Astrocyte (in vitro differentiated cells and primary cell): ENCODE measurements around the gene NACC1. TPM values are rescaled to one million over a fixed set of nuclear protein-coding genes. Genes with fewer than 3 reads are reported as not detected.

Experiments
- DNase-seq: peaks from one replicate; pipeline ENCODE4 v3.0.0-alpha.2; 2010; ENCODE audit warnings: low read depth
- FAIRE-seq: peaks from 2 replicates; lab custom pipeline; 2011; peaks lifted over from hg19 to GRCh38; lab: Jason Lieb, UNC
- H2AFZ ChIP-seq: 2 replicates; pipeline ENCODE4 v1.6.0; 2012; ENCODE audit warnings: low read depth, low read length, inconsistent platforms
- H3K27ac ChIP-seq: 2 replicates; pipeline ENCODE4 v1.5.1; 2011; ENCODE audit warnings: low read depth, low read length, inconsistent platforms
- H3K27me3 ChIP-seq: 2 replicates; pipeline ENCODE4 v1.6.0; 2011; ENCODE audit warnings: low read length, inconsistent platforms; ENCODE audit not compliant: insufficient read depth
- H3K36me3 ChIP-seq: 2 replicates; pipeline ENCODE4 v1.5.1; 2011; ENCODE audit warnings: low read length, inconsistent platforms; ENCODE audit not compliant: insufficient read depth
- H3K4me1 ChIP-seq: 2 replicates; pipeline ENCODE4 v1.5.1; 2011; ENCODE audit warnings: low read length, inconsistent platforms; ENCODE audit not compliant: insufficient read depth
- H3K4me2 ChIP-seq: 2 replicates; pipeline ENCODE4 v1.6.0; 2012; ENCODE audit warnings: low read length, inconsistent platforms
- H3K4me3 ChIP-seq: 2 replicates; pipeline ENCODE4 v1.5.1; 2011; ENCODE audit warnings: low read depth, mild to moderate bottlenecking, low read length, inconsistent platforms; ENCODE audit not compliant: insufficient read depth
- H3K79me2 ChIP-seq: 2 replicates; pipeline ENCODE4 v1.6.0; 2012; ENCODE audit warnings: mild to moderate bottlenecking, low read length, inconsistent platforms; ENCODE audit not compliant: insufficient read depth
- H3K9ac ChIP-seq: 2 replicates; pipeline ENCODE4 v1.6.0; 2012; ENCODE audit warnings: mild to moderate bottlenecking, low read length, inconsistent platforms
- H3K9me3 ChIP-seq: 2 replicates; pipeline ENCODE4 v1.5.1; 2012; ENCODE audit warnings: low read depth, mild to moderate bottlenecking, low read length, inconsistent platforms; ENCODE audit not compliant: insufficient read depth
- H4K20me1 ChIP-seq: 2 replicates; pipeline ENCODE4 v1.6.0; 2012; ENCODE audit warnings: low read length, inconsistent platforms; ENCODE audit not compliant: insufficient read depth
- H3K27ac Mint-ChIP-seq: one replicate; pipeline ENCODE4 v1.8.0; 2021; ENCODE audit warnings: mild to moderate bottlenecking, mixed read lengths; ENCODE audit not compliant: unreplicated experiment
- H3K27me3 Mint-ChIP-seq: one replicate; pipeline ENCODE4 v1.8.0; 2021; ENCODE audit warnings: low read depth, mixed read lengths; ENCODE audit not compliant: unreplicated experiment
- H3K36me3 Mint-ChIP-seq: one replicate; pipeline ENCODE4 v1.8.0; 2021; ENCODE audit warnings: low read depth, mixed read lengths; ENCODE audit not compliant: unreplicated experiment
- H3K4me1 Mint-ChIP-seq: one replicate; pipeline ENCODE4 v1.8.0; 2021; ENCODE audit warnings: low read depth, mixed read lengths; ENCODE audit not compliant: unreplicated experiment
- H3K4me3 Mint-ChIP-seq: one replicate; pipeline ENCODE4 v1.8.0; 2021; ENCODE audit warnings: mild to moderate bottlenecking, moderate library complexity, mixed read lengths; ENCODE audit not compliant: unreplicated experiment
- H3K9me3 Mint-ChIP-seq: one replicate; pipeline ENCODE4 v1.8.0; 2021; ENCODE audit warnings: mild to moderate bottlenecking, mixed read lengths; ENCODE audit not compliant: unreplicated experiment
- EZH2 ChIP-seq: IDR thresholded peaks from 2 replicates; pipeline ENCODE4 v1.6.1; 2012; ENCODE audit warnings: mild to moderate bottlenecking, low read length, inconsistent platforms; ENCODE audit not compliant: insufficient read depth
- total RNA-seq: library from RNA; stranded (reverse); gene quantifications from 2 replicates; pipeline ENCODE4 v1.2.1, GENCODE V29; 2021
- TF ChIP-seq, protein P1 (sequence below): IDR thresholded peaks from 2 replicates; pipeline ENCODE4 v1.5.1; 2011; ENCODE audit warnings: low read depth, mild to moderate bottlenecking, inconsistent platforms, low read length, moderate library complexity; ENCODE audit not compliant: insufficient read depth

NACC1 gene
- total RNA-seq, 1 donor from 2014 or later, result 104 TPM

DNA sequence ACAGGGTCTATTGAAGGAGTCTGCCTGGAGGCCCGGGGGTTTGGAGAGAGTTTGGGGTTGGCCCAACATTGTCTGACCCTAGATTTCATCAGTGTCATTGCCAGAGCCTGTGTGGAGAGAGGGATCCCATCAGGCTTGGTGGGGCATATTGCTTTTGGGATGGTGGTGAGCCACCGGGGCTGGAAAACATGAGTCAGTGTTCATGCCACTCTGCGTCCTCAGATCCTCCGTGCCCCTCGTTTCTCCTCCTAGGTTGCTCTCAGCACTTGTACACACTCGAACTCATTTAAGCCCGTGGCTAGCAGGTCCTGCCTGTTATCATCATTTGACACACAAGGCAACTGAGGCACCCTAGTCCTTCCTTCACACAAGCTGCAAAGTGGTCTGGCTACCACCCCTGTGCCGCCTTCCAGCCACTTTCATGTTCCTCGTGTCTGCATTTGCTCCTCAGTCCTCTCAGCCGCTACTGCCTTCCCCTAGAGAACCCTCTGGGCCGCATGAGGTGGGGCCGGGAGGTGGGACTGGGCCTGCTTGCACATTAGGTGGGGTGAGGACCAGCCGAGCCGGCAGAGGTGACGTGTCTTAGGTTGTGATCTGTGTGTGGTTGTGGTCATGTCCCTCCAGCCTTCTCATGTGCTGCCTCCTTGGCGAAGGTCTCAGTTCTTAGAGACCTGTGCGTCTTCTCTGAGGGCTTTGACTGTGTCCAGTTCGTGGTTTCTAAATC, 3.6 kb downstream of the NACC1 start:
- FAIRE-seq (no peak), DNase-seq (no peak)
- H4K20me1 ChIP-seq, result peaks cover 77% of the 10 kb centered on the region
- no peaks in the 10 kb centered on the region for H3K9me3 Mint-ChIP-seq
- peak overlapping the region; percentile 88 for H3K27ac ChIP-seq
- H3K27me3 ChIP-seq, result no peaks in the 10 kb centered on the region
- H3K79me2 ChIP-seq, result peaks cover 88% of the 10 kb centered on the region
- H3K9me3 ChIP-seq, result no peaks in the 10 kb centered on the region
- TF ChIP-seq EZH2, result no peak
- TF ChIP-seq, protein P1, sequence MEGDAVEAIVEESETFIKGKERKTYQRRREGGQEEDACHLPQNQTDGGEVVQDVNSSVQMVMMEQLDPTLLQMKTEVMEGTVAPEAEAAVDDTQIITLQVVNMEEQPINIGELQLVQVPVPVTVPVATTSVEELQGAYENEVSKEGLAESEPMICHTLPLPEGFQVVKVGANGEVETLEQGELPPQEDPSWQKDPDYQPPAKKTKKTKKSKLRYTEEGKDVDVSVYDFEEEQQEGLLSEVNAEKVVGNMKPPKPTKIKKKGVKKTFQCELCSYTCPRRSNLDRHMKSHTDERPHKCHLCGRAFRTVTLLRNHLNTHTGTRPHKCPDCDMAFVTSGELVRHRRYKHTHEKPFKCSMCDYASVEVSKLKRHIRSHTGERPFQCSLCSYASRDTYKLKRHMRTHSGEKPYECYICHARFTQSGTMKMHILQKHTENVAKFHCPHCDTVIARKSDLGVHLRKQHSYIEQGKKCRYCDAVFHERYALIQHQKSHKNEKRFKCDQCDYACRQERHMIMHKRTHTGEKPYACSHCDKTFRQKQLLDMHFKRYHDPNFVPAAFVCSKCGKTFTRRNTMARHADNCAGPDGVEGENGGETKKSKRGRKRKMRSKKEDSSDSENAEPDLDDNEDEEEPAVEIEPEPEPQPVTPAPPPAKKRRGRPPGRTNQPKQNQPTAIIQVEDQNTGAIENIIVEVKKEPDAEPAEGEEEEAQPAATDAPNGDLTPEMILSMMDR, result no peak
- H3K36me3 ChIP-seq, result peaks cover 7% of the 10 kb centered on the region
- H3K4me1 Mint-ChIP-seq, result peaks cover 42% of the 10 kb centered on the region
- H3K27ac Mint-ChIP-seq, result peak overlapping the region; percentile 63
- H3K36me3 Mint-ChIP-seq, result peaks cover 5% of the 10 kb centered on the region
- H3K9ac ChIP-seq, result peak overlapping the region; percentile 95
- peaks cover 50% of the 10 kb centered on the region for H3K4me1 ChIP-seq
- peak overlapping the region; percentile 92 for H3K4me2 ChIP-seq
- H3K27me3 Mint-ChIP-seq, result no peaks in the 10 kb centered on the region
- H3K4me3 ChIP-seq, result no peak overlapping the region
- H2AFZ ChIP-seq, result no peak overlapping the region
- peak overlapping the region; percentile 37 for H3K4me3 Mint-ChIP-seq

DNA sequence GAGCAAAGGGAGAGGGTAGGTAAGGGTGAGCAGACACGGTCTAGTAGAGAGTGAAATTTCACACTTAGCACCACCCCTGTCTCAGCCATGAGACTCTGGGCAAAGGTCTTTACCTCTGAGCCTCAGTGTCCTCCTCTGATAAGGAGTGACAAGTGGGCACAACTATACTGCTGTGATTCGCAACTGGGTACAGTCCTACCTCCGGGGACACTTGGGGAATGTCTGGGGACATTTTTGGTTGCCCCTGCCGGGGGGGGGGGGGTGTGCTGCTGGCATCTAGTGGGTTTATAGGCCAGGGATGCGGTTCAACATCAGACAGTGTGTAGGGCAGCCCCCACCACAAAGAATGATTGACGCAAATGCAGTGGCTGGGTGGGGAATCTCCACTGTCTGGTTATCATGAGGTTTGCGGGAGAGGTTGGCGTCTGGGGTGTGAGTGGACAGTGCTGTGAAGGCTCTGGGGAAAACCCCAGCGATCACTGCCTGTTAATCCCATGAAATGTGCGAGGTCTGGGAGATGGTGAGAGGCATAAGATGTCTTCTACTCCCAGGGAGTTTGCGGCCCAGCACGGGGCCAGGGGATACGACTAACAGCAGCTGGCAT, 4.3 kb downstream of the NACC1 start:
- TF ChIP-seq, protein P1, result no peak
- TF ChIP-seq EZH2, result no peak
- peak overlapping the region; percentile 63 for H3K4me3 Mint-ChIP-seq
- Histone ChIP-seq H3K36me3 (peaks cover 7% of the 10 kb centered on the region), H3K79me2 (peaks cover 94% of the 10 kb centered on the region), H3K4me1 (peaks cover 43% of the 10 kb centered on the region), H4K20me1 (peaks cover 81% of the 10 kb centered on the region), H3K9me3 (no peaks in the 10 kb centered on the region), H3K27ac (peak overlapping the region; percentile 19), H3K4me2 (peak overlapping the region; percentile 92), H3K27me3 (no peaks in the 10 kb centered on the region), H3K9ac (peak overlapping the region; percentile 95), H2AFZ (no peak overlapping the region), H3K4me3 (no peak overlapping the region)
- FAIRE-seq (no peak), DNase-seq (no peak)
- H3K9me3 Mint-ChIP-seq, result no peaks in the 10 kb centered on the region
- H3K36me3 Mint-ChIP-seq, result peaks cover 5% of the 10 kb centered on the region
- no peaks in the 10 kb centered on the region for H3K27me3 Mint-ChIP-seq
- peak overlapping the region; percentile 63 for H3K27ac Mint-ChIP-seq
- peaks cover 38% of the 10 kb centered on the region for H3K4me1 Mint-ChIP-seq
